Thoracic aorta (tissue), 2 donors: ENCODE measurements around the gene NRG2. TPM values are rescaled to one million over a fixed set of nuclear protein-coding genes. Genes with fewer than 3 reads are reported as not detected.
A peak's percentile ranks its signal among the peaks of the same experiment; 100 is the strongest.

Experiments used
- ATAC-seq: fragments of 150-250 bp; one replicate; pipeline ENCODE4 v1.8.0; 2017; ENCODE audit warnings: low read depth; ENCODE audit not compliant: insufficient number of reproducible peaks, low FRiP score
- DNase-seq: peaks from one replicate; pipeline ENCODE4 v3.0.0-alpha.2; 2020; ENCODE audit warnings: low spot score
- H3K27ac ChIP-seq, 2 donors: fragments of 200-600 bp; sonication (generic); 1 replicate in 1 of 2; 2 replicates in 1 of 2; pipeline ENCODE4 v1.5.1; 2016; ENCODE audit warnings: mild to moderate bottlenecking in 2 of 2, moderate library complexity in 2 of 2
- H3K27me3 ChIP-seq: fragments of 200-600 bp; sonication (generic); replicated peaks from 2 replicates; pipeline ENCODE4 v1.6.0; 2016; ENCODE audit warnings: mild to moderate bottlenecking; ENCODE audit not compliant: insufficient read depth
- H3K36me3 ChIP-seq: fragments of 200-600 bp; sonication (generic); one replicate; pipeline ENCODE4 v1.5.1; 2016
- H3K4me1 ChIP-seq, 2 donors: fragments of 200-600 bp; sonication (generic); 1 replicate in 1 of 2; 2 replicates in 1 of 2; pipeline versions ENCODE4 v1.5.1 to v1.6.0; 2016; ENCODE audit warnings: low read depth in 2 of 2, mild to moderate bottlenecking in 1 of 2; ENCODE audit not compliant: control insufficient read depth in 1 of 2
- H3K4me3 ChIP-seq: fragments of 200-600 bp; sonication (generic); 2 replicates; pipeline ENCODE4 v1.5.1; 2016; ENCODE audit warnings: mild to moderate bottlenecking
- H3K9me3 ChIP-seq: fragments of 200-600 bp; sonication (generic); 2 replicates; pipeline ENCODE4 v1.5.1; 2016
- CTCF ChIP-seq: fragments of 200-600 bp; sonication (generic); IDR thresholded peaks from one replicate; pipeline ENCODE4 v1.5.1; 2019; ENCODE audit warnings: antibody characterized with exemption
- total RNA-seq, 2 donors: library from RNA; depleted of rRNA; stranded (reverse); fragments of >200 nt; gene quantifications; one replicate each; pipeline versions ENCODE4 v1.1.0 to v1.2.3, GENCODE V29; 2016

NRG2 gene
- total RNA-seq, 2 donors from 2014 or later, result 2.3 to 6.9 TPM

DNA sequence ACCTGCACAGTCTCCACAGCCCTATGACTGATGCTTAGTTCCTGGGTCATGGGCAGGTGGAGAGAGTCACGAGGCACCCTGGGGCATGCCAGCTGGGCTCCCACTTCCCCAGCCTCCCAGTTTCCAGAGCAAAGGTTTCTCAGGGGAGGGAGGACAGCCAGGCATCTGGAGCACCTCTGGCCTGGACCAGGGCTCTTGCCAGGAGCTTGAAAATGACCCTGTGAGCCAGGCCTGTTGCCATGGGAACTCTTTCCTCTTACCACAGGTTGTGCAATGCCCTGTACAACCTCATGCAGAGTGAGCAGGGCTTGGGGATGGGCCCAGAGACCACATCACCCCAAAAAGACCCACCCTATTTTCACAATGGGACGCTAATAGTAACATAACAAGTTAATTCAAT, 134.3 kb downstream of the NRG2 start:
- Histone ChIP-seq H3K4me1 (peaks cover 7 to 17% of the 10 kb centered on the region in 2 donors), H3K27me3 (no peaks in the 10 kb centered on the region), H3K9me3 (no peaks in the 10 kb centered on the region), H3K4me3 (no peak overlapping the region), H3K36me3 (no peaks in the 10 kb centered on the region), H3K27ac (no peak overlapping the region)
- no peak for TF ChIP-seq CTCF
- ATAC-seq (no peak), DNase-seq (no peak)

DNA sequence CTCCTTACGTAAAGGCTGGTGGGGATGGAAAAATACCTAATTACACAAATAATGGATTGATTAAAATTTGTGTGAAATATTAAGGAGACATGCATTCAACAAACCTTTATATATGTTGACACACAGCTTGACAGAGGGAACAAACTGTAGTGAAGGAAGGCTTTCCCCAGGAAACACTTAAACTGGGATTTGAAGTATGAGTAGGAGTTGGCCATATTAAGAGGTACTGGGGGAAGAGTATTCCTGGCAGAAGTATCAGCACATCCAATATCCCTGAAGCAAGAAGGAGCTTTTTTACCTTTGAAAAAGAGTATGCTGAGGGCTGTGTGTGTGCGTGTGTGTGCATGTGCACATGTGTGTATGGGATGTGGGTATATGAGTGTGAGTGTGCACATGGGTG, 136.4 kb downstream of the NRG2 start:
- TF ChIP-seq CTCF, result no peak

DNA sequence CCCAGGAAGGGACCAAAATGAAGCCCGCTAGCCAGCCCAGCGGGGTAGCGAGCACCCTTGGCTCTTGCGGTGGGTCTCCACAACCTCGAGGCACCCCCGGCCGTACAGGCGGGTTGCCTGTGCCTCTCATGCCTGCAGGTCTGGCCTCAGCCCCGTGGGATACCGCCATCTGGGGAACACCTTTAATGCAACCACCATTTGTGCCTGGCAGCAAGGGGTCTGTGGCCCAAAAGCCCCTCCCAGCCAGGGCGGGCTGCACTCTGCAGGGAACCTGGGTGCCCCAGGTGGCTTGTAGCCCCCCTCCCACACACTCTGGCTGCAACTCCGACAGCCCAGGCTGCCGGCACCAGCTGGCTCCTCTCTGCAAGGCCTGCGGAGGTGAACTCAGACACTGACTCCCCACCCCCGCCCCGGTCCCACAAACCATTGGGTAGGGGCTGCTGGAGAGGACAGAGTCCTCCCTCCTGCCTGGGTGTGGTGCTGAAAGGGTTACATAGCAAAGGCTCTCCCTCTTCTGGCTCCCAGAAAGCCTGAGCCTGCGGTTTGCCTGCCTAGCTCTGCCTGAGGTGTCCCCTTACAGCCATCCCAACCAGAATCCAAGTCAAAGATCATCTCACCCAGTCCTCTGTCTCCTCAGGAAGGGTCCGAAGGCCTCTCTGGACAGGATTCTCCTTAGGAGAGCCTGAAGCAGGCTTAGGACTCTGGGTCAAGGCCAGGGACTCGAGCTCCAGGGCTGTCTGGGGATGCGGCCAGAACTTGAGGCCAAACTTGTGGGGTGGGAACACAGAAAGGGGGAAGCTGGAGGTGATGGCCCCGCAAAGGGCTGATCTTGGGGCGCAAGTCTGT, 138.1 kb downstream of the NRG2 start:
- Histone ChIP-seq H3K27me3 (no peaks in the 10 kb centered on the region), H3K9me3 (no peaks in the 10 kb centered on the region), H3K4me3 (peak overlapping the region; percentile 71), H3K4me1 (peaks cover 7 to 22% of the 10 kb centered on the region in 2 donors), H3K27ac (no peak overlapping the region), H3K36me3 (no peaks in the 10 kb centered on the region)
- ATAC-seq (no peak), DNase-seq (no peak)
- TF ChIP-seq CTCF, result no peak

More for the DNA sequence above, 136.4 kb downstream of the NRG2 start:
- H3K36me3 ChIP-seq, result no peaks in the 10 kb centered on the region
- H3K27ac ChIP-seq, result no peak overlapping the region
- DNase-seq (no peak), ATAC-seq (no peak)
- no peak overlapping the region for H3K4me3 ChIP-seq
- H3K9me3 ChIP-seq, result no peaks in the 10 kb centered on the region
- peaks cover 7 to 22% of the 10 kb centered on the region in 2 donors for H3K4me1 ChIP-seq
- H3K27me3 ChIP-seq, result no peaks in the 10 kb centered on the region

DNA sequence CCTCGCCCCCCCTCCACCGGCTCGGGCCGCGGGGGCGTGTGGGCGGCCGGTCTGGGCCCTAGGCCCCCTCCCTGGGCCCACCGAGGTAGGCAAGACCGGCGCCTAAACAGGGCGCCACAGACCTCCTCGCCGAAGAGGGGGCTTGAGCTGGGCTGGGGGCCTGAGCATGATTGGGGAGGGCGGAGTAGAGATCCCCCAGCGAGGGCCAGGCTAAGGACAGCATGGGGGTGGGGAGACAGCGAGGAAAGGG, 138.6 kb downstream of the NRG2 start:
- Histone ChIP-seq H3K27me3 (no peaks in the 10 kb centered on the region), H3K4me3 (peak overlapping the region; percentile 71), H3K27ac (no peak overlapping the region), H3K4me1 (peaks cover 7 to 22% of the 10 kb centered on the region in 2 donors), H3K9me3 (no peaks in the 10 kb centered on the region), H3K36me3 (no peaks in the 10 kb centered on the region)
- ATAC-seq (no peak), DNase-seq (no peak)
- no peak for TF ChIP-seq CTCF

DNA sequence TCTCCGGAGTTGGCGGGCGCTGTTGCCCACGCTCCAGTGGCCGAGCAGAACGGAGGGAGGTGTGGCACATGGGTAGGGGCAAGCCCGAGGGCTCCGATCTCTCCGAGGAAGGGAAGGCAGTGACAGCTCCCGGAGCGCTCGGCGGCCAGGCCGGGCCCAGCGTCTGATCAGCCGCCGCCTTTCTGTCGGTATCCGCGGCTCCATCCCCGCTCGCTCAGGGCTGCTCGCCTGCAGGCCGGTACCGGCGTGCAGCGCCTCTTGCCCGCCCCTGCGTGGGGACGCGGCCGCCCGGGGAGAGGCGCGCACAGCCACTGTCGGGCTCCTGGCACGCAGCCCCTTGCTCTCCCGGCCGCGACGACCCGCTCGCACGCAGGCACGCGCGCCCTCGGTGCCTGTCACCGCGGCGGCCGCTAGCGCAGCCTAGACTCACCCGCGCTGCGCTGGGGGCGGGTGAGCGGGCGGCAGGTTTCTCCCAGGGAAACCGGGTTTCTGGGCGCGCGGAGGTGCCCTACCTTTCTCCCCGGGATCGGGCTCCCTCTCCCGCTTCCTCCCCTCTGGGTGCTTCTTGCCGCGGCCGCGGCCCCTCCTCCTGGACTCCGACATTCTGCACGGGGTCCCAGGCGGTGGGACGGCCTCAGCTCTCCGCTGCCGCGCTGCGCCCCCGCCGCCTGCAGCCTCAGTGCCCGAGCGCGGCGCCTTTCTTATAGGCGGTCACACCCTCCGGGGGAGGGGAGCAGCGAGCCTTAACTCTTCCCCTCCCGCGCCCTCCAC, 139.1 kb downstream of the NRG2 start:
- peaks cover 7 to 22% of the 10 kb centered on the region in 2 donors for H3K4me1 ChIP-seq
- TF ChIP-seq CTCF, result no peak
- no peak for DNase-seq
- no peak overlapping the region for H3K27ac ChIP-seq
- H3K27me3 ChIP-seq, result no peaks in the 10 kb centered on the region
- peak overlapping the region; percentile 71 for H3K4me3 ChIP-seq
- no peaks in the 10 kb centered on the region for H3K36me3 ChIP-seq
- ATAC-seq, result no peak
- no peaks in the 10 kb centered on the region for H3K9me3 ChIP-seq
